NT2/D1 (cell line): ENCODE data around the gene ACTR2.

ENCODE experiments used
- DNase-seq: peaks from one replicate; pipeline ENCODE4 v3.0.0-alpha.2; 2011; ENCODE audit warnings: low read depth, low spot score
- H3K27me3 ChIP-seq: 2 replicates; pipeline ENCODE4 v1.6.0; 2011; ENCODE audit warnings: mild to moderate bottlenecking; ENCODE audit not compliant: insufficient read length, insufficient read depth
- H3K36me3 ChIP-seq: 2 replicates; pipeline ENCODE4 v1.6.1; 2011; ENCODE audit warnings: mild to moderate bottlenecking, low read length, mixed read lengths; ENCODE audit not compliant: insufficient read depth, insufficient read length
- H3K4me1 ChIP-seq: 2 replicates; pipeline ENCODE4 v1.5.1; 2011; ENCODE audit not compliant: insufficient read depth, insufficient read length
- H3K4me3 ChIP-seq: 2 replicates; pipeline ENCODE4 v1.5.1; 2011; ENCODE audit warnings: low read depth; ENCODE audit not compliant: insufficient read length
- H3K9ac ChIP-seq: 2 replicates; pipeline ENCODE4 v1.6.0; 2011; ENCODE audit warnings: low read depth; ENCODE audit not compliant: insufficient read length
- H3K9me3 ChIP-seq: 2 replicates; pipeline ENCODE4 v1.5.1; 2011; ENCODE audit warnings: mild to moderate bottlenecking, low read length; ENCODE audit not compliant: insufficient read depth
- SUZ12 ChIP-seq: IDR thresholded peaks from 2 replicates; pipeline ENCODE4 v1.6.1; 2011; ENCODE audit not compliant: insufficient read length, insufficient read depth; ENCODE audit errors: extremely low read depth
- YY1 ChIP-seq: IDR thresholded peaks from 2 replicates; pipeline ENCODE4 v1.6.1; 2011; ENCODE audit not compliant: insufficient read length, insufficient read depth
- ZNF274 ChIP-seq: IDR thresholded peaks from 2 replicates; pipeline ENCODE4 v1.6.1; 2011; ENCODE audit warnings: mild to moderate bottlenecking, low read depth, low read length

The ACTR2 gene

GRCh38 chr2:65261676-65262075 is 34.0 kb downstream of the ACTR2 start:
- DNase-seq: no peak
- H3K27me3 ChIP-seq: no peaks in the 10 kb centered on the region
- H3K9me3 ChIP-seq: no peaks in the 10 kb centered on the region
- H3K4me1 ChIP-seq: peaks cover 1% of the 10 kb centered on the region
- H3K36me3 ChIP-seq: peaks cover 30% of the 10 kb centered on the region
- TF ChIP-seq YY1: no peak
- TF ChIP-seq SUZ12: no peak
- TF ChIP-seq ZNF274: no peak
- H3K9ac ChIP-seq: no peak overlapping the region
- H3K4me3 ChIP-seq: no peak overlapping the region

DNA sequence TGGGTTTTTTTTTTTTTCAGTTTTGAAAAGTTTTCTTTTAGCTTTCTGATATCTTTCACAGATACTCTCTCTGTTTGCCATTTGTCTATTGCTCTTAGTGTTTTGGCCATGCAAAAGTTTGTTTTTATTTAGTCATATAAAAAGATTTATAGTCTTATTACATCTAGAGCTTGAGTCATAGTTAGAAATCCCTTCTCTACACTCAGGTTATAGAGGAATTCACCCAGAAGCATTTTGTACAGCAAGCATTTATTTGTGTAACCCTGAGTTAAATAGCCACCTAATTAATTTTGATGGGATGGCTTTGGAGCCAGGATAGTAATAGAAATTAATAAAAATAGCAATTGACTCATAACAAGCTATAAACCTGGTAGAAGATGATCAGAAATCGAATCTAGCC is 35.6 kb downstream of the ACTR2 start:
- H3K4me3 ChIP-seq: no peak overlapping the region
- peaks cover 36% of the 10 kb centered on the region for H3K36me3 ChIP-seq
- DNase-seq: no peak
- no peak overlapping the region for H3K9ac ChIP-seq
- TF ChIP-seq ZNF274 (no peak), YY1 (no peak), SUZ12 (no peak)
- H3K4me1 ChIP-seq: peaks cover 2% of the 10 kb centered on the region
- no peaks in the 10 kb centered on the region for H3K9me3 ChIP-seq
- H3K27me3 ChIP-seq: no peaks in the 10 kb centered on the region

- Histone ChIP-seq H3K4me3 (no peak overlapping the region), H3K9ac (no peak overlapping the region), H3K4me1 (peaks cover 2% of the 10 kb centered on the region), H3K36me3 (peaks cover 36% of the 10 kb centered on the region), H3K27me3 (no peaks in the 10 kb centered on the region), H3K9me3 (no peaks in the 10 kb centered on the region)
- no peak for DNase-seq
- TF ChIP-seq ZNF274 (no peak), YY1 (no peak), SUZ12 (no peak)
Measured at GRCh38 chr2:65263986-65264385, 36.4 kb downstream of the ACTR2 start.

DNA sequence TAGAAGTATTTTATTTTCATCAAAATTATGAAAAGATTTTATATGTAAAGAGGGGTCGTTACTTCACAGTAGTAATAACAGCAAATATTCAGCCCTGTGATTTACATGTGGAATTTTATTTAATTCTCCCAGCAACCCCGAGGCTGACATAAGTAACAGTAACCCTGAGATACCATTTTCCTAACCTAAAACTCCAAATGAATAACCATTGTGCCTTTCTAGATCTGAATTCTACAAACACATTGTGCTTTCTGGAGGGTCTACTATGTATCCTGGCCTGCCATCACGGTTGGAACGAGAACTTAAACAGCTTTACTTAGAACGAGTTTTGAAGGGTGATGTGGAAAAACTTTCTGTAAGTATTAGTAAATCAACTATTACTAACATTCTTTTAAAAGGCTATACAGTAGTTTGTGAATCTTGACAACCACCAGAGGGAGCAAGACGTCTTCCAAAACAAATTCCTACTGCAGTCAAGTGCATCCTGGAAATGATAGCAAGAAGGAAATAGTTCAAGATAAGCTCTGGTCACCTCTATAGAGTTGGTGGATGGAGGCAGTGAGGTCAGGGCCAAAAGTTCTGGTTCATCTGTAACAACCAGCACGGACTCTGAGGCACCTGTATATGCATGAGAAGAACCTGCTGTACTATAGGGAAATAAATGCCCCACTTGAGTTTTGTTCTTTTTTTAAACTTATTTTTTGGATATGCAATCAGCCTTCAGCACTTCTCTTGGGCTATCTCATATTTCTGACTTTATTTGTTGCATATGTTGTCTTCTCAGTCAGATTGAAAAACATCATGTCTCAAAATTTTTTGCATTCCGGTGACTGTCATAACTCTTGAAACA is 37.4 kb downstream of the ACTR2 start:
- H3K9me3 ChIP-seq: no peaks in the 10 kb centered on the region
- no peak for TF ChIP-seq SUZ12
- TF ChIP-seq YY1: no peak
- TF ChIP-seq ZNF274: no peak
- H3K27me3 ChIP-seq: peaks cover under 1% of the 10 kb centered on the region
- DNase-seq: peak; percentile 82
- H3K9ac ChIP-seq: no peak overlapping the region
- peaks cover 2% of the 10 kb centered on the region for H3K4me1 ChIP-seq
- peaks cover 36% of the 10 kb centered on the region for H3K36me3 ChIP-seq
- H3K4me3 ChIP-seq: no peak overlapping the region

GRCh38 chr2:65265671-65266045 is 38.0 kb downstream of the ACTR2 start:
- no peak for DNase-seq
- H3K9me3 ChIP-seq: no peaks in the 10 kb centered on the region
- peaks cover 5% of the 10 kb centered on the region for H3K27me3 ChIP-seq
- H3K4me3 ChIP-seq: no peak overlapping the region
- TF ChIP-seq SUZ12 (no peak), ZNF274 (no peak), YY1 (no peak)
- peaks cover 2% of the 10 kb centered on the region for H3K4me1 ChIP-seq
- peaks cover 36% of the 10 kb centered on the region for H3K36me3 ChIP-seq
- no peak overlapping the region for H3K9ac ChIP-seq

DNA sequence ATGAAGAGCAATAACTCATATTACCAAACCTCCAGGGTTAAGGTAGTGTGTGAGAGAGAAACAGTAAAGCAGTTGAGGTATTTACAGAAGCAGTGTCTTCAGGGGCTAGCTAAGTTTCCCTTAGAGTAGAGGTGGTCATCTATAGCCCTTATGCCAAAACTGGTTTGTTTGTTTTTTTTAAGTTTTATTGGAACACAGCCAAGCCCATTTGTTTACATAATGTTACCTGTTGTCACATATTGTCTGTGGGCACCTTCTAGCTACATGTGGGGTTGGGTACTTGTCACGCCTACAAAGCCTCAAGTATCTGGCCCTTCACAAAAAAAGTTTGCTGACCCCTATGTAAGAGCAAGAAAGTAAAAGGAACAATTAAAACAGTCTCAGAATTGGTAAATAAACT is 39.4 kb downstream of the ACTR2 start:
- H3K4me3 ChIP-seq: no peak overlapping the region
- H3K36me3 ChIP-seq: peaks cover 40% of the 10 kb centered on the region
- no peak overlapping the region for H3K9ac ChIP-seq
- no peaks in the 10 kb centered on the region for H3K9me3 ChIP-seq
- TF ChIP-seq ZNF274 (no peak), SUZ12 (no peak)
- DNase-seq: no peak
- H3K4me1 ChIP-seq: peaks cover 2% of the 10 kb centered on the region
- H3K27me3 ChIP-seq: peaks cover 16% of the 10 kb centered on the region

DNA sequence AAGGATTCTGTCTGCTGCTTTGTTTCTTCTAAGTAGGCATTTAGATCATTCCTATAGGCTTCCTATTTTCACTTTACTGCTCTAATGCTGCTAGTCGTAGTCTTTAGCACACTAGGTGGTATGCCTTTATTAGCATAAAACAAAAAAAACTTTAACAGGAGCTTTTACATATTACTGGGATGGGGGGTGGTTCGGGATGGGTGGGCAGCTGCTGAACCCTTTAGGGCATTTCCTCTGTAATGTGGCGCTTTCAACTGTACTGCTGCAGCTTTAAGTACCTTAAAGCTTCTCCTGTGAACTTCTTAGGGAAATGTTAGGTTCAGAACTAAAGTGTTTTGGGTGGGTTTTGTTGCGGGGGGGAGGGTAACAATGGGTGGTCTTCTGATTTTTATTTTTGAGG is 41.3 kb downstream of the ACTR2 start:
- peaks cover 45% of the 10 kb centered on the region for H3K36me3 ChIP-seq

GRCh38 chr2:65273344-65273743 is 45.7 kb downstream of the ACTR2 start:
- Histone ChIP-seq H3K9ac (no peak overlapping the region), H3K4me3 (no peak overlapping the region), H3K9me3 (no peaks in the 10 kb centered on the region), H3K36me3 (peaks cover 19% of the 10 kb centered on the region), H3K4me1 (no peaks in the 10 kb centered on the region), H3K27me3 (peaks cover 71% of the 10 kb centered on the region)
- no peak for TF ChIP-seq ZNF274
- TF ChIP-seq YY1: no peak
- TF ChIP-seq SUZ12: no peak
- DNase-seq: no peak

More for the DNA sequence above, 41.3 kb downstream of the ACTR2 start:
- TF ChIP-seq YY1: no peak
- TF ChIP-seq ZNF274: no peak
- TF ChIP-seq SUZ12: no peak
- H3K27me3 ChIP-seq: peaks cover 35% of the 10 kb centered on the region
- H3K4me3 ChIP-seq: no peak overlapping the region
- no peak overlapping the region for H3K9ac ChIP-seq
- H3K4me1 ChIP-seq: peaks cover 2% of the 10 kb centered on the region
- DNase-seq: peak; percentile 30
- H3K9me3 ChIP-seq: no peaks in the 10 kb centered on the region
